ENCODE results near the gene STH. TPM values are rescaled to one million over a fixed set of nuclear protein-coding genes. Genes with fewer than 3 reads are reported as not detected.

Gene STH
- total and polyA plus RNA-seq, 12 donors = not detected

DNA sequence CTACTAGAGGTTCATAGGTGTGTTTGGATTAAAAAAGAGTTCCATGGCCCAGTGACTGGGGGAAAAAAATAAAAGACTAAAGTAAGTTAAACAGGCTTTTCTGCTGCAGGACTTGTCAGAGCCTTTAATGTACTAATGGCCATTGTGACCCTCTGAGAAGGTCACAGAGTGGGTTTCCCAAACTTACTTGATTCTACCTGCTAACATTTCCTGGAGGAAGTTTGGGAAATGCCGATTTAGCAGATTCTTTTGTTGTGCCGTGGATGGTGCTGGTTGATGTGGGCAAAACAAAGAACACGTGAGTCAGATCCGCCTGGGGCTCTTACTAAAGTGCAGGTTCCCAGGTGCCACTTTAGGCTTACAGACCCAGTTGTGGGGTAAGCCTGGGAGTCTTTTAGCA is 13.6 kb upstream of the STH start:
- no peaks in the 10 kb centered on the region for H3K36me3 ChIP-seq

DNA sequence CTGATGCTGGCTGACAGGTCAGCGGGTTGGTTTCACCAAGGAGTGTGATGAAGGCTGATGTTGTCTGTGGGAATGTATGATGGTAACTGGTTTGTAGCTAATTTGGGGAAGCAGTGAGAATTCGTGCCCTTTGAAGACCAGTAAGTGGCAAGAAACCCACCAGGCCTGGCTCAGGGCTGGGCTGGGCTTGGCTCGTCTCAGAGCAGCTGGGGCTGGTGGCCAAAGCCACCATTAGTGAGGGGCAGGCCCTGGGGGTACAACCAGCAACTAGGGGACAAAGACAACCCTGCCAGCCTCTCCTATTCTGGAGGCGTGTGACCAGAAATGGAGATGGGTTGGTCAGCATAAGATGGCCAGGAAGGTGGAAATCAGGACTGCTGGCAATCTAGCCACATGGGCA is 13.0 kb upstream of the STH start:
- Histone ChIP-seq H3K27ac (no peak overlapping the region), H3K27me3 (no peaks in the 10 kb centered on the region), H3K36me3 (no peaks in the 10 kb centered on the region), H3K4me1 (no peaks in the 10 kb centered on the region), H3K4me3 (no peak overlapping the region), H3K9me3 (no peaks in the 10 kb centered on the region)
- 84 to 86% methylated on average over 4 of the region's 4 CpGs for WGBS, 2 donors
- TF ChIP-seq, protein P1, sequence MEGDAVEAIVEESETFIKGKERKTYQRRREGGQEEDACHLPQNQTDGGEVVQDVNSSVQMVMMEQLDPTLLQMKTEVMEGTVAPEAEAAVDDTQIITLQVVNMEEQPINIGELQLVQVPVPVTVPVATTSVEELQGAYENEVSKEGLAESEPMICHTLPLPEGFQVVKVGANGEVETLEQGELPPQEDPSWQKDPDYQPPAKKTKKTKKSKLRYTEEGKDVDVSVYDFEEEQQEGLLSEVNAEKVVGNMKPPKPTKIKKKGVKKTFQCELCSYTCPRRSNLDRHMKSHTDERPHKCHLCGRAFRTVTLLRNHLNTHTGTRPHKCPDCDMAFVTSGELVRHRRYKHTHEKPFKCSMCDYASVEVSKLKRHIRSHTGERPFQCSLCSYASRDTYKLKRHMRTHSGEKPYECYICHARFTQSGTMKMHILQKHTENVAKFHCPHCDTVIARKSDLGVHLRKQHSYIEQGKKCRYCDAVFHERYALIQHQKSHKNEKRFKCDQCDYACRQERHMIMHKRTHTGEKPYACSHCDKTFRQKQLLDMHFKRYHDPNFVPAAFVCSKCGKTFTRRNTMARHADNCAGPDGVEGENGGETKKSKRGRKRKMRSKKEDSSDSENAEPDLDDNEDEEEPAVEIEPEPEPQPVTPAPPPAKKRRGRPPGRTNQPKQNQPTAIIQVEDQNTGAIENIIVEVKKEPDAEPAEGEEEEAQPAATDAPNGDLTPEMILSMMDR (IDR thresholded peaks at IDR 0.05) = no peak
- ATAC-seq = no peak
- intact Hi-C loops (cut with DNase I) = no loop called here
- no peak for DNase-seq

More for the DNA sequence above, 13.6 kb upstream of the STH start:
- no peaks in the 10 kb centered on the region for H3K9me3 ChIP-seq
- no peak for ATAC-seq
- H3K27me3 ChIP-seq = no peaks in the 10 kb centered on the region
- H3K27ac ChIP-seq = no peak overlapping the region
- intact Hi-C loops (cut with DNase I) = no loop called here
- DNase-seq = no peak
- H3K4me3 ChIP-seq = no peak overlapping the region
- TF ChIP-seq, protein P1 (IDR thresholded peaks at IDR 0.05) = no peak
- no peaks in the 10 kb centered on the region for H3K4me1 ChIP-seq
- WGBS, 2 donors = 73 to 80% methylated on average over 4 of the region's 4 CpGs

DNA sequence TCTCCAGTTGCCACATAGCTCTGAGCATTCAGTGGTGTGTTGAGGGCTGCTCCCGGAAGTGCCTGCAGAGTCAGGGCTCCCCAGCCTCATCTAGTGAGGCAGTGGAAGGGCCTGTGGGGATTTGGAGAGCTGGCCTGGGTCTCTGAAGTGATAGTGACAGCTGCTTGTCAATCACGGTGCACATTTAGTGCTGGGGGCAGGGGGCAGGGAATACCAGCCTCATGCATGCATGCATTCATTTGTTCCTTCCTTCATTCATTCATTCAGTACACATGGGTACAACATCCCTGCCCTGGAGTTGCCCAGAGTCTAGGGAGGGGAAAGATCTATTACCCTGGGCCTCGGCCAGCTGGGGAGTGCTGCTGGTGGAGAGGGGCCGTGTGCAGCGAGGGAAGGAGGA is 11.3 kb upstream of the STH start:
- intact Hi-C loops (cut with DNase I) = no loop called here
- H3K4me1 ChIP-seq = no peaks in the 10 kb centered on the region
- DNase-seq (no peak), ATAC-seq (no peak)
- H3K27me3 ChIP-seq = no peaks in the 10 kb centered on the region
- H3K4me3 ChIP-seq = no peak overlapping the region
- no peaks in the 10 kb centered on the region for H3K36me3 ChIP-seq
- no peak overlapping the region for H3K27ac ChIP-seq
- no peaks in the 10 kb centered on the region for H3K9me3 ChIP-seq
- WGBS, 2 donors = 74 to 79% methylated on average over 5 of the region's 5 CpGs
- TF ChIP-seq, protein P1 (IDR thresholded peaks at IDR 0.05) = no peak

DNA sequence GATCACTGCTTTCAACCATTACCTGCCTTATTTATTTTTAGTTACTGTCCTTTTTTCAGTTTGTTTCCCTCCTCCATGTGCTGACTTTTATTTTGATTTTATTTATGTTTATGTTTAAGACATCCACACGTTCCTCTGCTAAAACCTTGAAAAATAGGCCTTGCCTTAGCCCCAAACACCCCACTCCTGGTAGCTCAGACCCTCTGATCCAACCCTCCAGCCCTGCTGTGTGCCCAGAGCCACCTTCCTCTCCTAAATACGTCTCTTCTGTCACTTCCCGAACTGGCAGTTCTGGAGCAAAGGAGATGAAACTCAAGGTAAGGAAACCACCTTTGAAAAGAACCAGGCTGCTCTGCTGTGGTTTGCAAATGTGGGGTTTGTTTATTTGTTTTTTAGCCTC is 9.3 kb upstream of the STH start:
- WGBS, 2 donors = 72 to 78% methylated on average over 3 of the region's 3 CpGs
- H3K4me3 ChIP-seq = no peak overlapping the region
- TF ChIP-seq, protein P1 (IDR thresholded peaks at IDR 0.05) = no peak
- H3K9me3 ChIP-seq = no peaks in the 10 kb centered on the region
- DNase-seq = no peak
- H3K4me1 ChIP-seq = no peaks in the 10 kb centered on the region
- no peaks in the 10 kb centered on the region for H3K36me3 ChIP-seq
- no peak for ATAC-seq
- H3K27me3 ChIP-seq = no peaks in the 10 kb centered on the region
- H3K27ac ChIP-seq = no peak overlapping the region
- intact Hi-C loops (cut with DNase I) = loop anchor here in 1 of 10 donors (10.0 kb wide), 1 partner anchor 845 kb away; no protein-coding TSS in a partner anchor
